ENCODE results near the gene EARS2. TPM values are rescaled to one million over a fixed set of nuclear protein-coding genes. Genes with fewer than 3 reads are reported as not detected.

EARS2 gene
- total RNA-seq, 1 donor from 2014 or later = 26.6 TPM

DNA sequence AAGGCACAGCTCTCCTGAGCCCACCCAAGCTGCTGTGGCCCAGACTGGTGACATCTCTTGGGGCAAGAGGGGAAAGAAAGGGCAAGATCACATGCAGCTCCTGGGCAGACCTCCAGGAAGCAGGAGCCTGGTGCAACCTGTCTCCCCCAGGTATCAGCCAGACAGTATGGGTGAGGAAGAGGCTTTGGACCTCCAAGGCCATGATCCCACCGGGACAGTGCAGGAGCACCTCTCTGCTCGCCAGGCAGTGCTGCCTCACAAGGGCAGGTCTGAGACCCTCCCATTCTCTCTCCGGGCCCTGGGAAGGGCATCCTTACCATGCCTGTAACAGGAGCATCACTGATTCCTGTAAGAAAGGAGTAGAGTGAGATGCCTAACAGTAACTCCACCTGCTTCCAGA, 78.6 kb downstream of the EARS2 start:
- intact Hi-C loops (cut with micrococcal nuclease) = no loop called here
- no peaks in the 10 kb centered on the region for H3K27me3 Mint-ChIP-seq (ENCODE audit: low read depth)
- H3K9me3 Mint-ChIP-seq = no peaks in the 10 kb centered on the region
- H3K36me3 Mint-ChIP-seq (ENCODE audit: low read depth) = peaks cover 80% of the 10 kb centered on the region
- no peak overlapping the region for H3K4me3 Mint-ChIP-seq (ENCODE audit: low read depth)
- no peaks in the 10 kb centered on the region for H3K4me1 Mint-ChIP-seq (ENCODE audit: low read depth)
- no peak overlapping the region for H3K27ac Mint-ChIP-seq
- no peak for DNase-seq (ENCODE audit: low spot score)

DNA sequence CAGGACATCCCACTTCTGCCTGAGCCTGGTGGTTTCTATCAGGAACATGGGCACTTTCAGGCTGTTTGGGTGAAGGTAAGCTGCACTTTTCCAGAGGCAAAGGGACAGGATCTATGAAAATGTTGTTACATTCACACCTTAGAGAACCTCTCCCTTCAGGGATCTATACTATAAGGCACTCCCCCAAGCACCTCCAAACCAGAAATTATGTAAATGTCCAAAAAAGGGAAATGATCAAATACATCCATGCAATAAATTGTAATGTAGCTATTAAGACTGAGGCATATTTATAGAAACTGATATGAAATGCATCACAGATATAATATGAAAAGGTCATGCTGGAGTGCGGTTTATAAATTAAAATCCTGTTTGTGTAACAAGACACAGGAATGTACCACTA, 80.9 kb downstream of the EARS2 start:
- H3K27me3 Mint-ChIP-seq (ENCODE audit: low read depth) = no peaks in the 10 kb centered on the region
- no peaks in the 10 kb centered on the region for H3K9me3 Mint-ChIP-seq
- peaks cover 60% of the 10 kb centered on the region for H3K36me3 Mint-ChIP-seq (ENCODE audit: low read depth)
- no peaks in the 10 kb centered on the region for H3K4me1 Mint-ChIP-seq (ENCODE audit: low read depth)
- no peak overlapping the region for H3K27ac Mint-ChIP-seq
- H3K4me3 Mint-ChIP-seq (ENCODE audit: low read depth) = no peak overlapping the region
- intact Hi-C loops (cut with micrococcal nuclease) = no loop called here
- no peak for DNase-seq (ENCODE audit: low spot score)

Other genes starting within 250 kb of the EARS2 start
- 23.8 and 24.2 TPM in 2 replicates for gene COG7, start 104.2 kb downstream of the EARS2 start, total RNA-seq
- gene GGA2, start 46.9 kb downstream of the EARS2 start, total RNA-seq = 108 and 110 TPM in 2 replicates
- 57.7 and 62.5 TPM in 2 replicates for gene UBFD1, start 377 bp upstream of the EARS2 start, total RNA-seq
- gene NDUFAB1, start 39.0 kb upstream of the EARS2 start, total RNA-seq = 132 and 142 TPM in 2 replicates
- gene PALB2, start 84.0 kb upstream of the EARS2 start, total RNA-seq = 25.6 and 30.8 TPM in 2 replicates
- gene DCTN5, start 84.1 kb upstream of the EARS2 start, total RNA-seq = 86.5 and 88.4 TPM in 2 replicates
- gene PLK1, start 121.5 kb upstream of the EARS2 start, total RNA-seq = 71.6 and 75.3 TPM in 2 replicates
- gene ERN2, start 155.9 kb upstream of the EARS2 start, total RNA-seq = not detected in 2 replicates
- gene CHP2, start 197.7 kb upstream of the EARS2 start, total RNA-seq = not detected in 2 replicates